Measurements from ENCODE around the gene ISCA2. TPM values are rescaled to one million over a fixed set of nuclear protein-coding genes. Genes with fewer than 3 reads are reported as not detected.

Gene ISCA2
- 36.3 and 37.5 TPM in 2 replicates for total RNA-seq (2021)
- long read RNA-seq, transcript ISCA2-204 (4 exons, 2,626 nt), result major isoform, 72 of 90 reads
- long read RNA-seq, partial matches to known transcripts, result 6 of 90 reads
- long read RNA-seq, other reads (novel, unspliced or antisense), result 8 of 90 reads

- H3K27me3 ChIP-seq (ENCODE audit: insufficient read depth, low read length), result no peaks in the 10 kb centered on the region
- H3K23me2 ChIP-seq (ENCODE audit: insufficient read length, low read depth, low read length, poor library complexity, severe bottlenecking), result peaks cover 17% of the 10 kb centered on the region
- no peak within 1 kb of the TSS for H4K8ac ChIP-seq (replicated peaks; ENCODE audit: insufficient read length, low read depth, low read length)
- H3K79me1 ChIP-seq (ENCODE audit: insufficient read depth, low read depth, low read length, poor library complexity, severe bottlenecking), result no peaks in the 10 kb centered on the region
- peak within 1 kb of the TSS; percentile 86 for H3K18ac ChIP-seq (ENCODE audit: insufficient read length, low read depth, low read length)
- Mint-ChIP-seq H3K9me3 (no peaks in the 10 kb centered on the region), H3K27me3 (ENCODE audit: low read depth) (no peaks in the 10 kb centered on the region), H3K27ac (peak within 1 kb of the TSS; percentile 94 to 98 (median 97)), H3K4me3 (peak within 1 kb of the TSS; percentile 94 to 97), H3K4me1 (peaks cover 14 to 15% of the 10 kb centered on the region in 2 experiments), H3K36me3 (ENCODE audit: insufficient read depth in 1 of 3, low read depth in 3 of 3) (peaks cover 4 to 18% (median 8%) of the 10 kb centered on the region in 3 experiments; a peak in 6 of 7 replicates)
- H2BK5ac ChIP-seq (ENCODE audit: insufficient read length, low read length), result peak within 1 kb of the TSS; percentile 69
- H2BK15ac ChIP-seq (ENCODE audit: low read depth, low read length), result no peak within 1 kb of the TSS
- H3K56ac ChIP-seq (ENCODE audit: insufficient read length, low read depth, low read length), result no peak within 1 kb of the TSS
- no peak within 1 kb of the TSS for H3K23ac ChIP-seq (ENCODE audit: insufficient read length, low read depth, low read length)
- peak within 1 kb of the TSS; percentile 64 for H3K27ac ChIP-seq (ENCODE audit: insufficient read length, low read depth, low read length)
- peak within 1 kb of the TSS; percentile 89 for H3K14ac ChIP-seq (ENCODE audit: insufficient read depth, low read length)
- no peak within 1 kb of the TSS for H2BK20ac ChIP-seq (ENCODE audit: low read depth, low read length, poor library complexity, severe bottlenecking)
- no peaks in the 10 kb centered on the region for H3K9me3 ChIP-seq (ENCODE audit: control insufficient read depth, low read depth, low read length)
- H2AK5ac ChIP-seq (ENCODE audit: insufficient read length, low read length), result no peak within 1 kb of the TSS
- no peaks in the 10 kb centered on the region for H3K4me1 ChIP-seq (ENCODE audit: insufficient read depth, low read length)
- H3K4me2 ChIP-seq (ENCODE audit: insufficient read depth, insufficient read length, low read length), result peak within 1 kb of the TSS; percentile 96
- no peak within 1 kb of the TSS for H4K91ac ChIP-seq (ENCODE audit: insufficient read length, low read depth, low read length)
- H3K4ac ChIP-seq (ENCODE audit: low read depth, low read length), result no peak within 1 kb of the TSS
- peak within 1 kb of the TSS; percentile 92 for H3K9ac ChIP-seq (ENCODE audit: extremely low read depth, insufficient read length, low read length)
- H2AFZ ChIP-seq (ENCODE audit: low read length), result no peak within 1 kb of the TSS
- H2BK120ac ChIP-seq (ENCODE audit: low read depth, low read length, poor library complexity, severe bottlenecking), result no peak within 1 kb of the TSS
- H4K20me1 ChIP-seq (ENCODE audit: control insufficient read depth, insufficient read depth, insufficient read length), result no peaks in the 10 kb centered on the region
- TF ChIP-seq CTCF (conservative IDR thresholded peaks at IDR 0.05), result no peak; the same call in 2 of the 3 replicates
- H4K5ac ChIP-seq (ENCODE audit: insufficient read length, low read depth, low read length), result no peak within 1 kb of the TSS
- peaks cover 2% of the 10 kb centered on the region; the same call in 1 of the 2 replicates for H3K79me2 ChIP-seq (ENCODE audit: insufficient read depth, low read length)
- no CpG with 5 or more reads among the region's 73 CpGs for WGBS (ENCODE audit: extremely low coverage, insufficient read length, low lambda C conversion rate)
- peak; percentile 100 for DNase-seq
- H2BK12ac ChIP-seq (ENCODE audit: insufficient read length, low read depth, low read length), result no peak within 1 kb of the TSS
- H3T11ph ChIP-seq (ENCODE audit: low read length), result no peak within 1 kb of the TSS
Measured at GRCh38 chr14:74493343-74494261, at the start of gene ISCA2. Gene ISCA2 (plus strand): TSS chr14:74493765. CDS start chr14:74493775, 10 bp downstream.
